Kidney (tissue), 14 donors: ENCODE data around the gene WFDC5. TPM values are rescaled to one million over a fixed set of nuclear protein-coding genes. Genes with fewer than 3 reads are reported as not detected.

Experiments used
- DNase-seq, 5 donors: peaks; one replicate each; pipeline ENCODE4 v3.0.0-alpha.2; 2013 to 2020
- FAIRE-seq: peaks from 2 replicates; lab custom pipeline; 2012; peaks lifted over from hg19 to GRCh38; lab: Jason Lieb, UNC
- H3K27ac ChIP-seq, 2 donors: one replicate each; pipeline ENCODE4 v1.7.0; 2013; ENCODE audit warnings: low read depth in 2 of 2, low read length in 2 of 2, inconsistent platforms in 1 of 2
- H3K27me3 ChIP-seq: one replicate; pipeline ENCODE4 v1.7.1; 2013; ENCODE audit warnings: low read length, inconsistent platforms; ENCODE audit not compliant: control insufficient read depth, insufficient read depth
- H3K36me3 ChIP-seq, 3 donors: one replicate each; pipeline versions ENCODE4 v1.7.0 to v1.7.1; 2013; ENCODE audit warnings: low read length in 3 of 3, control low read depth in 1 of 3, inconsistent platforms in 1 of 3; ENCODE audit not compliant: insufficient read depth in 3 of 3, control insufficient read depth in 2 of 3
- H3K4me1 ChIP-seq, 3 donors: one replicate each; pipeline versions ENCODE4 v1.7.0 to v1.7.1; 2013; ENCODE audit warnings: low read length in 3 of 3, inconsistent platforms in 1 of 3, low read depth in 1 of 3; ENCODE audit not compliant: control insufficient read depth in 2 of 3, insufficient read depth in 2 of 3
- H3K4me3 ChIP-seq, 3 donors: one replicate each; pipeline versions ENCODE4 v1.7.0 to v1.8.1; 2013; ENCODE audit warnings: low read length in 3 of 3, control low read depth in 1 of 3, inconsistent platforms in 1 of 3
- H3K9ac ChIP-seq, 3 donors: one replicate each; pipeline versions ENCODE4 v1.7.0 to v1.7.1; 2013; ENCODE audit warnings: low read length in 3 of 3, control low read depth in 1 of 3, inconsistent platforms in 1 of 3
- H3K9me3 ChIP-seq, 3 donors: one replicate each; pipeline versions ENCODE4 v1.7.0 to v1.7.1; 2013; ENCODE audit warnings: low read length in 3 of 3, control low read depth in 1 of 3, inconsistent platforms in 1 of 3; ENCODE audit not compliant: control insufficient read depth in 2 of 3, insufficient read depth in 1 of 3
- intact Hi-C: fragments of 100-400 bp; cut with DNase I; formaldehyde crosslinking; loops from one replicate; pipeline ENCODE4 v1.11.1; 2022
- polyA plus RNA-seq: library from polyadenylated mRNA; stranded (reverse); fragments of 350-450 nt; fragmentation: Illumina TruSeq; extraction: RNeasy Lipid Tissue Mini Kit (QIAGEN cat#74804); gene quantifications from one replicate; pipeline ENCODE4 v1.2.3, GENCODE V29; 2014; ENCODE audit warnings: low read depth, low replicate concordance; ENCODE audit not compliant: insufficient read depth
- total RNA-seq: library from RNA; stranded (reverse); fragmentation: NEBNext Ultra II Directional; extraction: Animal tissue kit (Norgen Biotek cat#: 25700); gene quantifications from one replicate; pipeline ENCODE4 v1.2.1, GENCODE V29; 2021
- TF ChIP-seq, protein P1 (sequence below): IDR thresholded peaks from 3 replicates; pipeline ENCODE4 v1.5.1; 2012; ENCODE audit warnings: mild to moderate bottlenecking, moderate library complexity, borderline replicate concordance; ENCODE audit not compliant: insufficient read depth; ENCODE audit errors: extremely low read depth
- donor health status: control.
- donor health status: control.
- donor health status: control.
- donor health status: control.
- donor health status: control.
- donor health status: DM: yes; HTN: yes; CAD: no.
- donor health status: Normal renal cell carcinoma (clear cell type).

Gene WFDC5
- total and polyA plus RNA-seq, 2 donors from 2014 or later: 1.0 TPM; not detected in 1

DNA sequence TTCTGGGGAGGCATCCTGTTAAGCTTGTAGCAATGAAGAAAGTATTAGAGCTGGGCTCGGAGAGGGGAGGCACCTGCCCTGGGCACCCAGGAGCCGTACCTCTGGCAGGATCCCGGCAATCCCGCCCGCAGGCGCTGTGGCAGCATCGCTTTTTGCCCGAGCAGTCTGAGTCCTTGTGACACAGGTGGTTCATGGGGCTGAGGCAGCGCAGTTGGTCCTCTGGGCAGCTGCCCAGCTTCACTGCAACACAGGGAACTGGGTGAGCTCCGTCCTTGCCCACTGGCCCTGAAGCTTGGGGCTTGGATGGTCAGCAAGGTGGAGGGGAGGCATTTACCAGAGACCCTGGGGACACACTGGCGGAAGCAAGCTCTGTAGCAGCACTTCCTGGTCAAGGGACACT lies 4.7 kb downstream of the WFDC5 start:
- no peak overlapping the region for H3K9ac ChIP-seq
- no peaks in the 10 kb centered on the region for H3K9me3 ChIP-seq
- H3K27me3 ChIP-seq: no peaks in the 10 kb centered on the region
- H3K4me3 ChIP-seq: no peak overlapping the region
- no peaks in the 10 kb centered on the region for H3K36me3 ChIP-seq
- TF ChIP-seq, protein P1, sequence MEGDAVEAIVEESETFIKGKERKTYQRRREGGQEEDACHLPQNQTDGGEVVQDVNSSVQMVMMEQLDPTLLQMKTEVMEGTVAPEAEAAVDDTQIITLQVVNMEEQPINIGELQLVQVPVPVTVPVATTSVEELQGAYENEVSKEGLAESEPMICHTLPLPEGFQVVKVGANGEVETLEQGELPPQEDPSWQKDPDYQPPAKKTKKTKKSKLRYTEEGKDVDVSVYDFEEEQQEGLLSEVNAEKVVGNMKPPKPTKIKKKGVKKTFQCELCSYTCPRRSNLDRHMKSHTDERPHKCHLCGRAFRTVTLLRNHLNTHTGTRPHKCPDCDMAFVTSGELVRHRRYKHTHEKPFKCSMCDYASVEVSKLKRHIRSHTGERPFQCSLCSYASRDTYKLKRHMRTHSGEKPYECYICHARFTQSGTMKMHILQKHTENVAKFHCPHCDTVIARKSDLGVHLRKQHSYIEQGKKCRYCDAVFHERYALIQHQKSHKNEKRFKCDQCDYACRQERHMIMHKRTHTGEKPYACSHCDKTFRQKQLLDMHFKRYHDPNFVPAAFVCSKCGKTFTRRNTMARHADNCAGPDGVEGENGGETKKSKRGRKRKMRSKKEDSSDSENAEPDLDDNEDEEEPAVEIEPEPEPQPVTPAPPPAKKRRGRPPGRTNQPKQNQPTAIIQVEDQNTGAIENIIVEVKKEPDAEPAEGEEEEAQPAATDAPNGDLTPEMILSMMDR: no peak
- H3K27ac ChIP-seq: no peak overlapping the region
- no peaks in the 10 kb centered on the region for H3K4me1 ChIP-seq
- intact Hi-C loops: no loop called here
- DNase-seq: no peak
- no peak for FAIRE-seq

GRCh38 chr20:45109634-45110033 lies 5.3 kb downstream of the WFDC5 start:
- H3K36me3 ChIP-seq: no peaks in the 10 kb centered on the region
- H3K9me3 ChIP-seq: no peaks in the 10 kb centered on the region
- TF ChIP-seq, protein P1: no peak
- no peaks in the 10 kb centered on the region for H3K27me3 ChIP-seq
- H3K9ac ChIP-seq: no peak overlapping the region
- H3K4me1 ChIP-seq: no peaks in the 10 kb centered on the region
- FAIRE-seq (no peak), DNase-seq (no peak)
- intact Hi-C loops: no loop called here
- no peak overlapping the region for H3K27ac ChIP-seq
- H3K4me3 ChIP-seq: no peak overlapping the region

GRCh38 chr20:45105317-45105716 lies 9.7 kb downstream of the WFDC5 start:
- no peaks in the 10 kb centered on the region for H3K36me3 ChIP-seq
- TF ChIP-seq, protein P1: no peak
- H3K9ac ChIP-seq: no peak overlapping the region
- no peak overlapping the region for H3K4me3 ChIP-seq
- H3K9me3 ChIP-seq: no peaks in the 10 kb centered on the region
- H3K27ac ChIP-seq: no peak overlapping the region
- intact Hi-C loops: no loop called here
- DNase-seq (no peak), FAIRE-seq (no peak)
- H3K4me1 ChIP-seq: no peaks in the 10 kb centered on the region
- H3K27me3 ChIP-seq: no peaks in the 10 kb centered on the region

- no peaks in the 10 kb centered on the region for H3K36me3 ChIP-seq
- no peak overlapping the region for H3K27ac ChIP-seq
- intact Hi-C loops: no loop called here
- FAIRE-seq (no peak), DNase-seq (no peak)
- TF ChIP-seq, protein P1: no peak
- no peak overlapping the region for H3K9ac ChIP-seq
- peaks cover 2% of the 10 kb centered on the region for H3K27me3 ChIP-seq
- no peaks in the 10 kb centered on the region for H3K9me3 ChIP-seq
- H3K4me1 ChIP-seq: no peaks in the 10 kb centered on the region
- H3K4me3 ChIP-seq: no peak overlapping the region
Observed at GRCh38 chr20:45104786-45105185, 10.2 kb downstream of the WFDC5 start.
